GM23248 (cell line): ENCODE measurements around the gene SENP1.

Source experiments
- EZH2 ChIP-seq: fragments of 200-600 bp; sonication (generic); IDR thresholded peaks from 2 replicates; pipeline ENCODE4 v1.6.1; 2018; ENCODE audit warnings: antibody characterized with exemption, mild to moderate bottlenecking; ENCODE audit not compliant: insufficient read depth, poor library complexity, severe bottlenecking
- EZH2phosphoT487 ChIP-seq: fragments of 200-600 bp; sonication (generic); IDR thresholded peaks from 2 replicates; pipeline ENCODE4 v1.6.1; 2018; ENCODE audit warnings: antibody characterized with exemption, moderate library complexity, mild to moderate bottlenecking, low read depth; ENCODE audit not compliant: insufficient read depth

DNA sequence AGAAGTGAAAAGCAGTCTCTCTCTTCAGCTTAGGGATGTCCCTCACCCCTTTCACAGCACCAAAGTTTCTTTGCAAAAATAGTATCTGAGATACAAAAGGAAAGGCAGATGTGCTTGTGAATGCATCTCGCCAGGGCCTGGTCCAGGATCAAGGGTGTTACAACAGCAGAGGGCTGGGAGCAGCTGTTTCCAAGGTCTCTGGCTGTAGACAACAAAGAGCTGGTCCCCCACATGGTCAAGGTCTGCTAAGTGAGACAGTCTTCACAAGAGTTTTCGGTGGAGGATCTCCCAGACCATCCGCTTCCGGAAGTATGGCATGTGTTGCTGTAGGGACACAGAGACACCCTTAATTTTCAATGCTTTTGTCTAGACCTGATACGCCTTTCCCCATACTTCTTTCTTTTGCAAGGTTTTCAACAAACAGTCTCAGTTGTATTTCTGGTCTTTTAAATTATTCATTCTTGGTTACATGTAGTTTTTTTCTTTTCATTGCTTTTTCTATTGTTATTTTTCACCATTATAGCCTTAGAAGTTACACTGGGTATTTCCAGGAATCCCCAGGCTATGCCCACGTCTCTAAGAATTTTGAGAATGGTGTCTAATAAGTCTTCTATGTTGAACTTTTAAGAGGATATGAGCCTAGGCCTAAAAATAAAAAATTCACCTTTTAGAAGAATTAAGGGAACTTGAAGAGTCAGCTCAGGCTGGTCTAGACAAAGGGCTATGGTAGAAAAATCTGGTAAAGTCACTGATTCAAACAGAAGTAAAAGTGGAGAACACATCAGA is 60.6 kb downstream of the SENP1 start:
- TF ChIP-seq EZH2: no peak
- TF ChIP-seq EZH2phosphoT487: no peak
